Large intestine (tissue), 3 donors: ENCODE measurements around the gene DNAJA3. TPM values are rescaled to one million over a fixed set of nuclear protein-coding genes. Genes with fewer than 3 reads are reported as not detected.

Experiments
- DNase-seq, 2 donors: peaks; one replicate each; pipeline versions ENCODE4 v3.0.0 to v3.0.0-alpha.2; 2013
- H3K27ac ChIP-seq: one replicate; pipeline ENCODE4 v1.5.1; 2013; ENCODE audit warnings: low read length
- H3K27me3 ChIP-seq: 2 replicates; pipeline ENCODE4 v1.6.1; 2013; ENCODE audit warnings: low read length; ENCODE audit not compliant: control insufficient read depth, insufficient read depth
- H3K36me3 ChIP-seq: 2 replicates; pipeline ENCODE4 v1.6.1; 2013; ENCODE audit warnings: low read length; ENCODE audit not compliant: control insufficient read depth, insufficient read depth
- H3K4me1 ChIP-seq: one replicate; pipeline ENCODE4 v1.6.1; 2013; ENCODE audit warnings: low read length; ENCODE audit not compliant: control insufficient read depth, insufficient read depth
- H3K4me3 ChIP-seq: one replicate; pipeline ENCODE4 v1.5.1; 2013; ENCODE audit warnings: low read length
- H3K9me3 ChIP-seq: one replicate; pipeline ENCODE4 v1.6.1; 2013; ENCODE audit warnings: mild to moderate bottlenecking, low read depth, low read length, moderate library complexity; ENCODE audit not compliant: control insufficient read depth
- WGBS: methylation state at CpG from one replicate; pipeline ENCODE4 v1.1.5; 2013; ENCODE audit warnings: low lambda C conversion rate; ENCODE audit not compliant: insufficient coverage; 5-methylcytosine and 5-hydroxymethylcytosine counted together
- polyA plus RNA-seq: library from polyadenylated mRNA; unstranded; fragments of 120-200 nt; gene quantifications from one replicate; pipeline ENCODE4 v1.2.1, GENCODE V29; 2013

DNAJA3 gene
- polyA plus RNA-seq, 1 donor = 46.0 TPM

GRCh38 chr16:4496305-4496704, 70.6 kb downstream of the DNAJA3 start:
- Histone ChIP-seq H3K36me3 (peaks cover 18% of the 10 kb centered on the region), H3K27ac (no peak overlapping the region), H3K27me3 (no peaks in the 10 kb centered on the region), H3K4me1 (peaks cover 12% of the 10 kb centered on the region), H3K9me3 (no peaks in the 10 kb centered on the region), H3K4me3 (no peak overlapping the region)
- WGBS = no CpG with 5 or more reads among the region's 4 CpGs
- DNase-seq = no peak

DNA sequence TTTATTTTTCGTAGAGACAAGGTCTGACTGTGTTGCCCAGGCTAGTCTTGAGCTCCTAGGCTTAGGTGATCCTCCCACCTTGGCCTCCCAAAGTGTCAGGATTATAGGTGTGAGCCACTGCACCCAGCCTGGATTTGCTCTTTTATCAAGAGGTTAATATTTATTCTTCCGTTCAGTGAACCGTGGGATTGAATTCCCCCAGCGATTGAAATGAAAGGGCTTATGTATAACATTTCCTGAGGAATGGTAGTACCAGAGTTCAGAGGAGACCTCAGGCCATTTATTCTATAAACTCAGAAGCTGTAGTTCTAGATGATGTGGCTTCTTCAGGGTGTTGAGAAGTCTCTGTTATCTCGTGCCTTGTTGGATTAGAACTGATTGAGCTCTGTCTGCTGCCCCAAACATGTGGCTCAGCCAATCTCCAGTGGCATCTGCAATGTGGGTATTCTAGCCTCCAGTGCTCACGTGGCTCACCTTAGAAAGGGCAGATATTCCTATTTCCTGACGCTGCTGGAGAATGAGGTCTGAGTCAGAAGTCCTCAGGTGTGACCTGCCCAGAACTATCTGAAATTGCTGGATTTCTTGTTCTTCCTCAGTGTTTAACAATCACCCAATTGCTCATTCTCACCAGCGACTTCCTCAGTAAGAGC, 73.0 kb downstream of the DNAJA3 start:
- Histone ChIP-seq H3K4me3 (no peak overlapping the region), H3K36me3 (peaks cover 10% of the 10 kb centered on the region), H3K9me3 (no peaks in the 10 kb centered on the region), H3K27ac (no peak overlapping the region), H3K4me1 (peaks cover 12% of the 10 kb centered on the region), H3K27me3 (no peaks in the 10 kb centered on the region)
- DNase-seq = no peak
- no CpG with 5 or more reads among the region's 8 CpGs for WGBS

DNA sequence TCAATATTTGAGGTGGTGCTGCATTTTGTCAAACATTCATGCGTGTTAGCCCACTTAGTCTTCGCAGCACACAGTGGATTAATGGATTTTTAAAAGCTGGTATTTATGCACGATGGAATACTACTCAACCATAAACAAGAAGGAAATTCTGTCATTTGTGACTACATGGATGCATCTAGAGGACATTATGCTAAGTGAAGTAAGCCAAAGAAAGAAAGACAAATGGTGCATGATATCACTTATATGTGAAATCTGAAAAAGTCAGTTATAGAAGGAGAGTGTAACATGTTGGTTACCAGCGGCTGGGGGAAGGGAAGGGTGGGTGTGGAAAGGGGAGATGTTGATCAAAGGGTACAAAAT, 73.5 kb downstream of the DNAJA3 start:
- no peak overlapping the region for H3K4me3 ChIP-seq
- H3K4me1 ChIP-seq = peaks cover 12% of the 10 kb centered on the region
- no peaks in the 10 kb centered on the region for H3K27me3 ChIP-seq
- H3K36me3 ChIP-seq = peaks cover 10% of the 10 kb centered on the region
- H3K9me3 ChIP-seq = no peaks in the 10 kb centered on the region
- no peak overlapping the region for H3K27ac ChIP-seq
- no CpG with 5 or more reads among the region's 4 CpGs for WGBS
- DNase-seq = no peak

DNA sequence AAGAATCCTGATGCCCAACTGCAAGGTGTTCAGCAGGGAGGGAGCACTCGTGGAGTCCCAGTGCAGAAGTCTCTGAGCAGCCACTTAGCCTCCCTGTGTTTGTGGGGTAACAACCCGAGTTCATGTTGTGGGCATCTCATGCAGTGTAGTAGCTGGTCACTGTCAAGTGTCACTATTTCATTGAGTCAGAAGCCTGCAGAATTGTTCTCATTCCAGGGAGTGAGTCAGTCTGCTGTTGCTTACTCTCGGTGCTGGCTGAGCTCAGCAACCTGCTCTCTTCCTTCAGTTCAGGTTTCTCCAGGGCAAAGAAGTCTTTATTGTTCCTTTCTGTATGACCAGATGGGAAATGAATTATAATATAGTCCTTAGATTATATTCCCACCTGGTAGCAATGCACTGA, 74.6 kb downstream of the DNAJA3 start:
- DNase-seq = peak in 1 of 2 donors; percentile 38
- Histone ChIP-seq H3K27ac (peak overlapping the region; percentile 14), H3K4me3 (no peak overlapping the region), H3K9me3 (no peaks in the 10 kb centered on the region), H3K36me3 (peaks cover 11% of the 10 kb centered on the region), H3K27me3 (no peaks in the 10 kb centered on the region), H3K4me1 (peaks cover 12% of the 10 kb centered on the region)
- WGBS = no CpG with 5 or more reads among the region's 3 CpGs

DNA sequence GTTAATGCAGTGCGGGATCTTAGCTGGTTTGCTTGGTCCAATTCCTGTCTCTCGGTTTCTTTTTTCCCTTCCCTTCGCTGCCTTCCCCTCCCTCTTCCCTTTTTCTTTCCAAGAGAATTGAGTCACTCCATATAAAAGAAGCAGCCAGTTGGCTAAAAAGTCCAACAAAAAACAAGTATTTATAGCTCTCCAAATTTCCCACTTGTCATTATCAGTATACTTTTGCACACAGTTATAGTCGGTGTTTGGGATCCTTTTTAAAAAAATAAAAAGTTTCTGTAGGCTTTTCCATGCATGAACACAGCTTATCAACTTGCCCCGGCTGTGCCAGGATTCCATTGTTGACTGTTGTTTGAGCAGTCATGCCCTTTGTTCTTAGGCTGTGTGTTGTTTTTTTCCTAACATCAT, 75.4 kb downstream of the DNAJA3 start:
- peaks cover 12% of the 10 kb centered on the region for H3K4me1 ChIP-seq
- no peak overlapping the region for H3K27ac ChIP-seq
- peaks cover 15% of the 10 kb centered on the region for H3K36me3 ChIP-seq
- peak in 1 of 2 donors; percentile 23 for DNase-seq
- no peak overlapping the region for H3K4me3 ChIP-seq
- no peaks in the 10 kb centered on the region for H3K27me3 ChIP-seq
- WGBS = 17% methylated on average over 2 of the region's 5 CpGs
- H3K9me3 ChIP-seq = no peaks in the 10 kb centered on the region

DNA sequence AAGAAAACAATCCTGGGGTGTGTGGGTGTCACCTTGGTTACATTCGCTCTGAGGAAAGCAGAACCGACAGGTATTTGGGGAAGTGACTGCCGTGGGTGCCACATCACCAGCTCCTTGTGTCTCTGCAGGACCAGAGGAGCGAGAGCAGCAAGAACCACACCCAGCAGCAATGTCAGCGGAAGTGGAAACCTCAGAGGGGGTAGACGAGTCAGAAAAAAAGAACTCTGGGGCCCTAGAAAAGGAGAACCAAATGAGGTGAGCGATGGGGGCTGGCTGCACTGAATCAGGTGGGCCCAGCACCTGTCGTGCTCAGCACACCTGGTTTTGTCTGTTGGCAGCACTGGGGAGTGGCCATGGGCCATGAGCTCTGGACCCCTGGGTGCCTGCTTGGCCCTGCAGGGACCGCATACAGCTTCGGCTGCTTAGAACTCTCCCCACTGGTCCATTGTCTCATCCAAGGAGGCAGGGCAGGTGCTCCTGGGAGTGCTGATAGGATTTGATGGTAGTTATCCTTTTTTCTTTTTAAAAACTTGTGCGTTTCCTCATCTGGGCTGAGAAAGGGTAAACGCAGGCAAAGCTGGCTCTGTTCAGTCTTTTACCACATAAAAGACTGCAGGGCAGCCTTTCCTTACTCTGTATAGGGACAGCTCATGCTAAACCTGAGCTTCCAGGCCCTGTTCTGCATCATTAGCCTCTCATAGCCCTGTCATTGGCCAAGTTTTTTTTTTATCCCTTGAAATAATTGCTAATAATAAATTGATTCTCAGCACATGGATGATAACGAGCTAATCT, 79.9 kb downstream of the DNAJA3 start:
- Histone ChIP-seq H3K27ac (no peak overlapping the region), H3K36me3 (peaks cover 40% of the 10 kb centered on the region), H3K4me1 (peaks cover 3% of the 10 kb centered on the region), H3K9me3 (no peaks in the 10 kb centered on the region), H3K27me3 (no peaks in the 10 kb centered on the region), H3K4me3 (no peak overlapping the region)
- 67% methylated on average over 2 of the region's 13 CpGs for WGBS
- DNase-seq = no peak

Other genes starting within 250 kb of the DNAJA3 start
- gene SRL, start 183.8 kb upstream of the DNAJA3 start, polyA plus RNA-seq = 2.3 TPM
- gene TFAP4, start 152.8 kb upstream of the DNAJA3 start, polyA plus RNA-seq = 13.7 TPM
- gene GLIS2, start 109.8 kb upstream of the DNAJA3 start, polyA plus RNA-seq = 11.5 TPM
- gene PAM16, start 74.5 kb upstream of the DNAJA3 start, polyA plus RNA-seq = 37.9 TPM
- gene VASN, start 54.0 kb upstream of the DNAJA3 start, polyA plus RNA-seq = 5.7 TPM
- gene CORO7, start 9.3 kb upstream of the DNAJA3 start, polyA plus RNA-seq = 41.4 TPM
- gene NMRAL1, start 48.8 kb downstream of the DNAJA3 start, polyA plus RNA-seq = 37.7 TPM
- gene HMOX2, start 50.5 kb downstream of the DNAJA3 start, polyA plus RNA-seq = 47.6 TPM
- 44.6 TPM for gene CDIP1, start 112.9 kb downstream of the DNAJA3 start, polyA plus RNA-seq
- gene C16orf96, start 130.5 kb downstream of the DNAJA3 start, polyA plus RNA-seq = 0.18 TPM
- 28.4 TPM for gene UBALD1, start 189.0 kb downstream of the DNAJA3 start, polyA plus RNA-seq
- 52.9 TPM for gene MGRN1, start 199.0 kb downstream of the DNAJA3 start, polyA plus RNA-seq